HEK293T (cell line): ENCODE results near the gene TIGD7.

Experiments used
- CTCF ChIA-PET: fragments of 350-600 bp; formaldehyde crosslinking; extraction: SDS; loops from one replicate; lab custom pipeline; 2021; ENCODE audit warnings: antibody characterized with exemption, inconsistent platforms; lab: Yijun Ruan, JAX
- POLR2A ChIA-PET: fragments of 350-600 bp; formaldehyde crosslinking; extraction: SDS; loops from one replicate; lab custom pipeline; 2020; ENCODE audit warnings: antibody characterized with exemption, inconsistent platforms; lab: Yijun Ruan, JAX
- DNase-seq: peaks from one replicate; pipeline ENCODE4 v3.0.0; 2012; ENCODE audit warnings: mixed read lengths; ENCODE audit errors: extremely low spot score
- ARNT ChIP-seq: fragments of 450-650 bp; IDR thresholded peaks from 2 replicates; pipeline ENCODE4 v1.6.1; 2017; ENCODE audit warnings: mild to moderate bottlenecking
- BHLHE40 ChIP-seq: fragments of 450-650 bp; IDR thresholded peaks from 2 replicates; pipeline ENCODE4 v1.6.1; 2016; ENCODE audit warnings: mild to moderate bottlenecking, moderate library complexity, borderline replicate concordance
- CTBP1 ChIP-seq: fragments of 450-650 bp; IDR thresholded peaks from 2 replicates; pipeline ENCODE4 v1.6.1; 2016; ENCODE audit warnings: borderline replicate concordance
- ELF4 ChIP-seq: fragments of 450-650 bp; IDR thresholded peaks from 2 replicates; pipeline ENCODE4 v1.6.1; 2017; ENCODE audit warnings: antibody characterized with exemption
- FOXA1 ChIP-seq: fragments of 450-650 bp; IDR thresholded peaks from 2 replicates; pipeline ENCODE4 v1.6.1; 2016; ENCODE audit warnings: mild to moderate bottlenecking
- FOXK2 ChIP-seq: fragments of 450-650 bp; IDR thresholded peaks from 2 replicates; pipeline ENCODE4 v1.6.1; 2016; ENCODE audit warnings: mild to moderate bottlenecking
- FOXM1 ChIP-seq: fragments of 450-650 bp; IDR thresholded peaks from 2 replicates; pipeline ENCODE4 v1.6.1; 2017; ENCODE audit warnings: mild to moderate bottlenecking, borderline replicate concordance
- HDGF ChIP-seq: fragments of 450-650 bp; IDR thresholded peaks from 2 replicates; pipeline ENCODE4 v1.6.1; 2017; ENCODE audit warnings: antibody characterized with exemption, borderline replicate concordance
- L3MBTL2 ChIP-seq: fragments of 450-650 bp; conservative IDR thresholded peaks from 2 replicates; pipeline ENCODE4 v1.6.1; 2016; ENCODE audit warnings: mild to moderate bottlenecking
- LEF1 ChIP-seq: fragments of 450-650 bp; IDR thresholded peaks from 2 replicates; pipeline ENCODE4 v1.6.1; 2017; ENCODE audit warnings: mild to moderate bottlenecking, borderline replicate concordance
- NFRKB ChIP-seq: fragments of 450-650 bp; IDR thresholded peaks from 2 replicates; pipeline ENCODE4 v1.6.1; 2016; ENCODE audit warnings: mild to moderate bottlenecking, moderate library complexity
- SP1 ChIP-seq: fragments of 450-650 bp; IDR thresholded peaks from 2 replicates; pipeline ENCODE4 v1.6.1; 2017
- SUZ12 ChIP-seq: fragments of 450-650 bp; IDR thresholded peaks from 2 replicates; pipeline ENCODE4 v1.6.1; 2016; ENCODE audit warnings: mild to moderate bottlenecking
- TARDBP ChIP-seq: fragments of 450-650 bp; IDR thresholded peaks from 2 replicates; pipeline ENCODE4 v1.6.1; 2016
- ZNF384 ChIP-seq: fragments of 450-650 bp; IDR thresholded peaks from 2 replicates; pipeline ENCODE4 v1.6.1; 2016
- TF ChIP-seq, protein P1 (sequence below): fragments of 450-650 bp; IDR thresholded peaks from 2 replicates; pipeline ENCODE4 v1.6.1; 2016

Gene TIGD7

GRCh38 chr16:3252967-3253366 is 52.3 kb downstream of the TIGD7 start:
- CTCF ChIA-PET, result interaction anchor here (0.6 to 1.1 kb wide), 2 partner anchors 13 to 54 kb away, joined by 3 to 5 read pairs; no protein-coding TSS in a partner anchor
- POLR2A ChIA-PET, result no interaction called here
- TF ChIP-seq ARNT, result no peak
- TF ChIP-seq HDGF, result no peak
- TF ChIP-seq TARDBP, result no peak
- no peak for TF ChIP-seq FOXA1
- TF ChIP-seq, protein P1, sequence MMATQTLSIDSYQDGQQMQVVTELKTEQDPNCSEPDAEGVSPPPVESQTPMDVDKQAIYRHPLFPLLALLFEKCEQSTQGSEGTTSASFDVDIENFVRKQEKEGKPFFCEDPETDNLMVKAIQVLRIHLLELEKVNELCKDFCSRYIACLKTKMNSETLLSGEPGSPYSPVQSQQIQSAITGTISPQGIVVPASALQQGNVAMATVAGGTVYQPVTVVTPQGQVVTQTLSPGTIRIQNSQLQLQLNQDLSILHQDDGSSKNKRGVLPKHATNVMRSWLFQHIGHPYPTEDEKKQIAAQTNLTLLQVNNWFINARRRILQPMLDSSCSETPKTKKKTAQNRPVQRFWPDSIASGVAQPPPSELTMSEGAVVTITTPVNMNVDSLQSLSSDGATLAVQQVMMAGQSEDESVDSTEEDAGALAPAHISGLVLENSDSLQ, result no peak
- TF ChIP-seq LEF1, result no peak
- no peak for TF ChIP-seq ZNF384
- no peak for TF ChIP-seq NFRKB
- no peak for TF ChIP-seq ELF4
- TF ChIP-seq L3MBTL2, result no peak
- TF ChIP-seq FOXK2, result no peak
- no peak for TF ChIP-seq CTBP1
- TF ChIP-seq SP1, result no peak
- TF ChIP-seq SUZ12, result no peak
- TF ChIP-seq FOXM1, result no peak
- no peak for TF ChIP-seq BHLHE40
- no peak for DNase-seq

DNA sequence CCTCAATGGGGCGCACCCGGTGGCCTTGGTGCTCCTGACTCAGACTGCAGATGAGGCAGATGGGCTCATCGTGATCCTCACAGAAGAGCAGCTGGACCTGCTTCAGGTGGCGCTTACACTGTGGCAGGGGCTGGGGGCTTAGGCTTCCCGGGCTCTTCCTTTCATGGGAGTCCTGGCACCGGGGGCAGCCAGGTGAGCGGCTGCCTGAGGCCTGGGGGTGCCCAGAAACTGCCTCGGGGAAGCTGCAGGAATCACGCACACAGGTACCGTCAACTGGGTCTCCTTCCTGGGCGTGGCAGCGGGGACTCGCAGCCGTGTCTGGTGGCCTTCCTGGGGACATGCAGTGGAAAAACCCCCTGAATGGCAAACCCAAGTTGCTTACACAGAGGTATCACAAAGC is 55.8 kb downstream of the TIGD7 start:
- ChIA-PET CTCF (no interaction called here), POLR2A (no interaction called here)
- no peak for TF ChIP-seq ZNF384
- no peak for TF ChIP-seq LEF1
- TF ChIP-seq ARNT, result no peak
- no peak for TF ChIP-seq TARDBP
- TF ChIP-seq FOXA1, result no peak
- no peak for TF ChIP-seq SP1
- no peak for TF ChIP-seq FOXK2
- TF ChIP-seq BHLHE40, result no peak
- TF ChIP-seq CTBP1, result no peak
- TF ChIP-seq HDGF, result no peak
- TF ChIP-seq ELF4, result no peak
- no peak for TF ChIP-seq FOXM1
- no peak for TF ChIP-seq L3MBTL2
- no peak for TF ChIP-seq SUZ12
- TF ChIP-seq NFRKB, result no peak
- TF ChIP-seq, protein P1, result no peak
- DNase-seq, result no peak

GRCh38 chr16:3249020-3249419 is 56.2 kb downstream of the TIGD7 start:
- ChIA-PET POLR2A (interaction anchor here (1.3 kb wide), 1 partner anchor 34 kb away, joined by 5 read pairs; the partner anchor contains the start of gene ZNF263), CTCF (no interaction called here)
- no peak for TF ChIP-seq ELF4
- TF ChIP-seq CTBP1, result no peak
- TF ChIP-seq FOXM1, result no peak
- no peak for TF ChIP-seq HDGF
- TF ChIP-seq L3MBTL2, result no peak
- no peak for TF ChIP-seq TARDBP
- no peak for DNase-seq
